ENCODE data around the gene TAGLN2.
"Not testable (repeated sequence)": the region's sequence is repeated elsewhere in the genome, so short reads cannot be mapped to it uniquely, and the experiment has no call there.

The TAGLN2 gene

GRCh38 chr1:159917533-159918351 lies 7.6 kb downstream of the TAGLN2 start:
- peaks cover 30% of the 10 kb centered on the region for H3K36me3 ChIP-seq (ENCODE audit: control insufficient read depth, insufficient read depth, low read length, severe bottlenecking)
- DNase-seq (ENCODE audit: low read depth), result peak; percentile 35

GRCh38 chr1:159916242-159917051 lies 8.9 kb downstream of the TAGLN2 start:
- peaks cover 24% of the 10 kb centered on the region for H3K4me1 ChIP-seq (ENCODE audit: control insufficient read depth, insufficient read depth, low read length)
- no peak overlapping the region for H3K4me3 ChIP-seq (ENCODE audit: low read length)
- H3K9ac ChIP-seq (ENCODE audit: low read length), result no peak overlapping the region
- no peaks in the 10 kb centered on the region for H3K27me3 ChIP-seq (replicated peaks; ENCODE audit: control insufficient read depth, insufficient read depth, low read length)
- H3K36me3 ChIP-seq (ENCODE audit: control insufficient read depth, insufficient read depth, low read length, severe bottlenecking), result peaks cover 30% of the 10 kb centered on the region
- no peaks in the 10 kb centered on the region for H3K9me3 ChIP-seq (ENCODE audit: control insufficient read depth, low read length)
- peak; percentile 78 for DNase-seq (ENCODE audit: low read depth)

More at GRCh38 chr1:159917533-159918351, 7.6 kb downstream of the TAGLN2 start:
- H3K9ac ChIP-seq (ENCODE audit: low read length), result no peak overlapping the region
- no peaks in the 10 kb centered on the region for H3K9me3 ChIP-seq (ENCODE audit: control insufficient read depth, low read length)
- no peaks in the 10 kb centered on the region for H3K27me3 ChIP-seq (replicated peaks; ENCODE audit: control insufficient read depth, insufficient read depth, low read length)
- no peak overlapping the region for H3K4me3 ChIP-seq (ENCODE audit: low read length)
- H3K4me1 ChIP-seq (ENCODE audit: control insufficient read depth, insufficient read depth, low read length), result peaks cover 37% of the 10 kb centered on the region

- H3K4me1 ChIP-seq (ENCODE audit: control insufficient read depth, insufficient read depth, low read length), result peaks cover 21% of the 10 kb centered on the region
- peaks cover 30% of the 10 kb centered on the region for H3K36me3 ChIP-seq (ENCODE audit: control insufficient read depth, insufficient read depth, low read length, severe bottlenecking)
- no peaks in the 10 kb centered on the region for H3K27me3 ChIP-seq (replicated peaks; ENCODE audit: control insufficient read depth, insufficient read depth, low read length)
- no peak overlapping the region for H3K9ac ChIP-seq (ENCODE audit: low read length)
- DNase-seq (ENCODE audit: low read depth), result no peak
- H3K9me3 ChIP-seq (ENCODE audit: control insufficient read depth, low read length), result no peaks in the 10 kb centered on the region
- no peak overlapping the region for H3K4me3 ChIP-seq (ENCODE audit: low read length)
Observed at GRCh38 chr1:159915571-159916241, 9.6 kb downstream of the TAGLN2 start.

- Histone ChIP-seq H3K9ac (ENCODE audit: low read length) (no peak overlapping the region), H3K36me3 (ENCODE audit: control insufficient read depth, insufficient read depth, low read length, severe bottlenecking) (peaks cover 22% of the 10 kb centered on the region), H3K9me3 (ENCODE audit: control insufficient read depth, low read length) (no peaks in the 10 kb centered on the region), H3K4me3 (ENCODE audit: low read length) (no peak overlapping the region), H3K4me1 (ENCODE audit: control insufficient read depth, insufficient read depth, low read length) (peaks cover 21% of the 10 kb centered on the region), H3K27me3 (replicated peaks; ENCODE audit: control insufficient read depth, insufficient read depth, low read length) (no peaks in the 10 kb centered on the region)
- DNase-seq (ENCODE audit: low read depth), result no peak
Observed at GRCh38 chr1:159914252-159915018, 10.9 kb downstream of the TAGLN2 start.

GRCh38 chr1:159913451-159914192 lies 11.7 kb downstream of the TAGLN2 start:
- Histone ChIP-seq H3K27me3 (replicated peaks; ENCODE audit: control insufficient read depth, insufficient read depth, low read length) (no peaks in the 10 kb centered on the region), H3K9ac (ENCODE audit: low read length) (no peak overlapping the region), H3K4me3 (ENCODE audit: low read length) (no peak overlapping the region), H3K36me3 (ENCODE audit: control insufficient read depth, insufficient read depth, low read length, severe bottlenecking) (peaks cover 14% of the 10 kb centered on the region), H3K4me1 (ENCODE audit: control insufficient read depth, insufficient read depth, low read length) (peaks cover 21% of the 10 kb centered on the region), H3K9me3 (ENCODE audit: control insufficient read depth, low read length) (no peaks in the 10 kb centered on the region)
- DNase-seq (ENCODE audit: low read depth), result no peak

- no peaks in the 10 kb centered on the region for H3K9me3 ChIP-seq (ENCODE audit: control insufficient read depth, low read length)
- H3K4me1 ChIP-seq (ENCODE audit: control insufficient read depth, insufficient read depth, low read length), result peaks cover 6% of the 10 kb centered on the region
- H3K36me3 ChIP-seq (ENCODE audit: control insufficient read depth, insufficient read depth, low read length, severe bottlenecking), result no peaks in the 10 kb centered on the region
- H3K27me3 ChIP-seq (replicated peaks; ENCODE audit: control insufficient read depth, insufficient read depth, low read length), result no peaks in the 10 kb centered on the region
- H3K9ac ChIP-seq (ENCODE audit: low read length), result no peak overlapping the region
- DNase-seq (ENCODE audit: low read depth), result no peak
- no peak overlapping the region for H3K4me3 ChIP-seq (ENCODE audit: low read length)
Observed at GRCh38 chr1:159911326-159912070, 13.8 kb downstream of the TAGLN2 start.

- H3K9me3 ChIP-seq (ENCODE audit: control insufficient read depth, low read length), result no peaks in the 10 kb centered on the region
- no peaks in the 10 kb centered on the region for H3K4me1 ChIP-seq (ENCODE audit: control insufficient read depth, insufficient read depth, low read length)
- H3K27me3 ChIP-seq (replicated peaks; ENCODE audit: control insufficient read depth, insufficient read depth, low read length), result no peaks in the 10 kb centered on the region
- no peaks in the 10 kb centered on the region for H3K36me3 ChIP-seq (ENCODE audit: control insufficient read depth, insufficient read depth, low read length, severe bottlenecking)
- DNase-seq (ENCODE audit: low read depth), result no peak
- no peak overlapping the region for H3K9ac ChIP-seq (ENCODE audit: low read length)
- no peak overlapping the region for H3K4me3 ChIP-seq (ENCODE audit: low read length)
Observed at GRCh38 chr1:159908031-159908940, 17.0 kb downstream of the TAGLN2 start.

- no peak overlapping the region for H3K9ac ChIP-seq (ENCODE audit: low read length)
- no peaks in the 10 kb centered on the region for H3K9me3 ChIP-seq (ENCODE audit: control insufficient read depth, low read length)
- no peaks in the 10 kb centered on the region for H3K36me3 ChIP-seq (ENCODE audit: control insufficient read depth, insufficient read depth, low read length, severe bottlenecking)
- no peaks in the 10 kb centered on the region for H3K4me1 ChIP-seq (ENCODE audit: control insufficient read depth, insufficient read depth, low read length)
- no peak overlapping the region for H3K4me3 ChIP-seq (ENCODE audit: low read length)
- no peaks in the 10 kb centered on the region for H3K27me3 ChIP-seq (replicated peaks; ENCODE audit: control insufficient read depth, insufficient read depth, low read length)
- no peak for DNase-seq (ENCODE audit: low read depth)
Observed at GRCh38 chr1:159906960-159907359, 18.3 kb downstream of the TAGLN2 start.

GRCh38 chr1:159904036-159904435 lies 21.3 kb downstream of the TAGLN2 start:
- not testable (repeated sequence) for DNase-seq (ENCODE audit: low read depth); H3K9me3 ChIP-seq (ENCODE audit: control insufficient read depth, low read length); H3K36me3 ChIP-seq (ENCODE audit: control insufficient read depth, insufficient read depth, low read length, severe bottlenecking); H3K9ac ChIP-seq (ENCODE audit: low read length); H3K4me3 ChIP-seq (ENCODE audit: low read length); H3K27me3 ChIP-seq (replicated peaks; ENCODE audit: control insufficient read depth, insufficient read depth, low read length)
- peaks cover 11% of the 10 kb centered on the region for H3K4me1 ChIP-seq (ENCODE audit: control insufficient read depth, insufficient read depth, low read length)

All from adipocyte (in vitro differentiated cells).